GM12878 (cell line): Measurements from ENCODE around the gene CFAP141. TPM values are rescaled to one million over a fixed set of nuclear protein-coding genes. Genes with fewer than 3 reads are reported as not detected.

Experiments
- BHLHE40 ChIP-seq, 2 experiments: fragments of 450-650 bp in 1 of 2; IDR thresholded peaks; 2 replicates each; pipeline ENCODE4 v1.6.1; 2011 to 2017; ENCODE audit warnings: low read depth in 2 of 2, borderline replicate concordance in 1 of 2, improper control_type of control experiment in 1 of 2, low read length in 1 of 2, mild to moderate bottlenecking in 1 of 2
- CREM ChIP-seq: IDR thresholded peaks from 2 replicates; pipeline ENCODE4 v1.6.1; 2014; ENCODE audit warnings: antibody characterized with exemption, low read depth
- EED ChIP-seq: sonication (generic); IDR thresholded peaks from 2 replicates; pipeline ENCODE4 v1.6.1; 2016; ENCODE audit warnings: antibody characterized with exemption, low read depth
- EP300 ChIP-seq, 2 experiments: fragments of 150-350 bp in 1 of 2; IDR thresholded peaks; 2 replicates each; pipeline ENCODE4 v1.6.1; 2011 to 2012; ENCODE audit warnings: low read depth in 2 of 2, low read length in 2 of 2, borderline replicate concordance in 1 of 2, improper control_type of control experiment in 1 of 2, inconsistent platforms in 1 of 2; ENCODE audit not compliant: control insufficient read depth in 1 of 2
- FOS ChIP-seq: IDR thresholded peaks from 3 replicates; pipeline ENCODE4 v1.6.1; 2011; ENCODE audit warnings: borderline replicate concordance; ENCODE audit not compliant: insufficient read length; ENCODE audit errors: extremely low read depth
- FOXK2 ChIP-seq: fragments of 450-650 bp; IDR thresholded peaks from 2 replicates; pipeline ENCODE4 v1.6.1; 2017; ENCODE audit warnings: mild to moderate bottlenecking, moderate library complexity
- GABPA ChIP-seq: IDR thresholded peaks from 2 replicates; pipeline ENCODE4 v1.6.1; 2014; ENCODE audit warnings: antibody characterized with exemption, low read depth, mild to moderate bottlenecking, inconsistent platforms
- GATAD2B ChIP-seq: fragments of 450-650 bp; conservative IDR thresholded peaks from 2 replicates; pipeline ENCODE4 v1.6.1; 2017; ENCODE audit warnings: low read depth, mild to moderate bottlenecking, moderate library complexity
- HCFC1 ChIP-seq: fragments of 150-350 bp; IDR thresholded peaks from 2 replicates; pipeline ENCODE4 v1.6.1; 2014; ENCODE audit warnings: low read length
- IKZF1 ChIP-seq: fragments of 450-650 bp; conservative IDR thresholded peaks from 2 replicates; pipeline ENCODE4 v1.6.1; 2017; ENCODE audit warnings: antibody characterized with exemption, mild to moderate bottlenecking
- IKZF2 ChIP-seq, 2 experiments: fragments of 450-650 bp; IDR thresholded peaks; 2 replicates each; pipeline ENCODE4 v1.6.1; 2017; ENCODE audit warnings: mild to moderate bottlenecking in 2 of 2, moderate library complexity in 2 of 2
- MTA2 ChIP-seq: fragments of 450-650 bp; IDR thresholded peaks from 2 replicates; pipeline ENCODE4 v1.6.1; 2016; ENCODE audit warnings: low read depth, mild to moderate bottlenecking, moderate library complexity
- MXI1 ChIP-seq: fragments of 150-350 bp; IDR thresholded peaks from 2 replicates; pipeline ENCODE4 v1.6.1; 2011; ENCODE audit warnings: low read depth, mild to moderate bottlenecking, inconsistent platforms, low read length, improper control_type of control experiment
- NFXL1 ChIP-seq: fragments of 450-650 bp; IDR thresholded peaks from 2 replicates; pipeline ENCODE4 v1.6.1; 2017; ENCODE audit warnings: antibody characterized with exemption, mild to moderate bottlenecking, borderline replicate concordance
- NFYB ChIP-seq: IDR thresholded peaks from 2 replicates; pipeline ENCODE4 v1.6.1; 2011; ENCODE audit warnings: low read depth, mild to moderate bottlenecking, low read length, improper control_type of control experiment, moderate library complexity; ENCODE audit not compliant: insufficient read depth
- POLR2A ChIP-seq: IDR thresholded peaks from 2 replicates; pipeline ENCODE4 v1.6.1; 2011; ENCODE audit warnings: low read depth, mild to moderate bottlenecking, low read length
- SKIL ChIP-seq: fragments of 450-650 bp; IDR thresholded peaks from 2 replicates; pipeline ENCODE4 v1.6.1; 2017; ENCODE audit warnings: mild to moderate bottlenecking, low read depth, inconsistent platforms; ENCODE audit not compliant: poor library complexity, severe bottlenecking
- SMARCA5 ChIP-seq: fragments of 450-650 bp; IDR thresholded peaks from 2 replicates; pipeline ENCODE4 v1.6.1; 2017; ENCODE audit warnings: mild to moderate bottlenecking
- SPI1 ChIP-seq: IDR thresholded peaks from 2 replicates; pipeline ENCODE4 v1.6.1; 2011; ENCODE audit warnings: low read depth, mild to moderate bottlenecking, low read length, moderate library complexity, borderline replicate concordance; ENCODE audit not compliant: insufficient read depth
- SREBF2 ChIP-seq: IDR thresholded peaks from 2 replicates; pipeline ENCODE4 v1.6.1; 2012; ENCODE audit warnings: mild to moderate bottlenecking, low read length
- SRF ChIP-seq, 2 experiments: IDR thresholded peaks; 2 replicates each; pipeline ENCODE4 v1.6.1; 2011; ENCODE audit warnings: low read depth in 2 of 2, low read length in 2 of 2, mild to moderate bottlenecking in 1 of 2, moderate library complexity in 1 of 2
- TAF1 ChIP-seq: IDR thresholded peaks from 2 replicates; pipeline ENCODE4 v1.6.1; 2011; ENCODE audit warnings: mild to moderate bottlenecking, low read depth, low read length, borderline replicate concordance
- TCF3 ChIP-seq: IDR thresholded peaks from 2 replicates; pipeline ENCODE4 v1.6.1; 2012; ENCODE audit warnings: low read depth, mild to moderate bottlenecking, low read length, borderline replicate concordance; ENCODE audit not compliant: insufficient read depth
- ZBTB4 ChIP-seq: fragments of 450-650 bp; formaldehyde crosslinking; IDR thresholded peaks from 2 replicates; pipeline ENCODE4 v1.4.0; 2022; ENCODE audit warnings: mild to moderate bottlenecking, moderate library complexity
- ZZZ3 ChIP-seq: IDR thresholded peaks from 2 replicates; pipeline ENCODE4 v1.6.1; 2011; ENCODE audit warnings: low read depth; ENCODE audit not compliant: control insufficient read depth, insufficient read length
- polyA plus RNA-seq, 11 experiments: library from polyadenylated mRNA; depleted of rRNA in 4 of 11; unstranded in 6 of 11; stranded (reverse) in 5 of 11; fragments of >200 nt; fragmentation: Nextera tagmentation in 4 of 11; fragmentation: Illumina TruSeq in 1 of 11; extraction: Ambion mirVana in 4 of 11; extraction: Trizol in 1 of 11; gene quantifications; 1 replicate in 1 of 11; 2 replicates in 10 of 11; pipeline versions ENCODE4 v1.2.1 to v1.2.3, GENCODE V29; 2011 to 2016; ENCODE audit warnings: inconsistent platforms in 2 of 11, missing spikeins in 2 of 11, low read depth in 1 of 11
- total RNA-seq, 4 experiments: library from RNA; depleted of rRNA in 3 of 4; stranded (reverse); fragments of >200 nt in 3 of 4; fragmentation: Illumina TruSeq in 1 of 4; extraction: Trizol in 1 of 4; gene quantifications; 2 replicates each; pipeline versions ENCODE4 v1.2.1 to v1.2.3, GENCODE V29; 2013 to 2021

The CFAP141 gene
- total and polyA plus RNA-seq, 10 of the 15 experiments (the other 5 are each of a cell fraction or from before 2014, with no cell fraction given): not detected

- TF ChIP-seq FOS: no peak
- TF ChIP-seq TAF1: peak; percentile 9; the same call in 1 of the 2 replicates
- TF ChIP-seq MTA2: 0 out of 2 replicates have a peak, but pooled peaks have one; percentile 16
- TF ChIP-seq NFXL1: no peak
- TF ChIP-seq CREM: no peak; the same call in 1 of the 2 replicates
- TF ChIP-seq NFYB: peak; percentile 50; the same call in 1 of the 2 replicates
- no peak for TF ChIP-seq SREBF2
- TF ChIP-seq MXI1: peak; percentile 65; the same call in 1 of the 2 replicates
- TF ChIP-seq EED: peak; percentile 65
- no peak for TF ChIP-seq GABPA
- peak; percentile 68 for TF ChIP-seq IKZF1
- no peak for TF ChIP-seq ZZZ3
- 0 out of 2 replicates have a peak, but pooled peaks have one; percentile 8 for TF ChIP-seq SMARCA5
- peak in 1 of 2 experiments; percentile 31; a peak in 1 of 4 replicates for TF ChIP-seq BHLHE40 (IDR thresholded peaks at IDR 0.05; ENCODE audit: borderline replicate concordance in 1 of 2, low read depth in 2 of 2, low read length in 1 of 2)
- 0 out of 2 replicates have a peak, but pooled peaks have one; percentile 12 for TF ChIP-seq ZBTB4 (CRISPR knock-in tag)
- TF ChIP-seq HCFC1: 0 out of 2 replicates have a peak, but pooled peaks have one; percentile 19
- TF ChIP-seq TCF3: peak; percentile 65; the same call in 1 of the 2 replicates
- TF ChIP-seq FOXK2: no peak
- peak; percentile 67 to 73 for TF ChIP-seq IKZF2 (IDR thresholded peaks at IDR 0.05)
- TF ChIP-seq POLR2A: peak; percentile 77
- peak; percentile 57 for TF ChIP-seq SPI1
- TF ChIP-seq SRF (IDR thresholded peaks at IDR 0.05; ENCODE audit: low read depth in 2 of 2, low read length in 2 of 2): 0 out of 4 replicates have a peak, but pooled peaks of 1 of the 2 experiments have one; percentile 51
- TF ChIP-seq EP300 (IDR thresholded peaks at IDR 0.05; ENCODE audit: borderline replicate concordance in 1 of 2, control insufficient read depth in 1 of 2, low read depth in 2 of 2, low read length in 2 of 2): peak in 1 of 2 experiments; percentile 16; a peak in 1 of 4 replicates
- TF ChIP-seq SKIL: no peak
- 0 out of 2 replicates have a peak, but pooled peaks have one; percentile 26 for TF ChIP-seq GATAD2B
Measured at GRCh38 chr1:154182344-154183045, 23.6 kb downstream of the CFAP141 start (continued).
